ENCODE results near the gene RACGAP1. TPM values are rescaled to one million over a fixed set of nuclear protein-coding genes. Genes with fewer than 3 reads are reported as not detected.
A peak's percentile ranks its signal among the peaks of the same experiment; 100 is the strongest.

Gene RACGAP1
- total RNA-seq, 1 experiment from 2014 or later: 90.6 TPM

GRCh38 chr12:49946497-49946896, 78.8 kb downstream of the RACGAP1 start:
- no peak for DNase-seq (ENCODE audit: extremely low read depth, low read depth)

DNA sequence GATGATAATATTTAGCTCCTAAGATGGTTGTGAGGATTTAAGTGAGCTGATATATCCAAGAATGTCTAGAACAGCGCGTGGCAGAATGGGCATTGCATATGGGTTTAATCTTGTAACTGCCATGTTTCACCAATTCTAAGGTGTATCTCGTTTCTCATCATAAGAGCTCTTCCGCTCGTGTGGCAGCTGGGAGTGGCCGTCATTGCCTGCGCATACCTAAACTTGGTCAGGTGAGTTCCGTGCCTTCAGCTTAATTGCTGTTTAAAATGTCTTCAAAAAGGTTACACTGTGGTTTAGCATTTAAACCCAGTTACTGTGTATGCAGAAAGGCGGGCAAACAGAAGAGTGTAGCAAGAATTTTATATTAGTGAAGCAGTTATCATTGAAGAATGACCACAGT, 79.2 kb downstream of the RACGAP1 start:
- DNase-seq (ENCODE audit: extremely low read depth, low read depth): no peak

GRCh38 chr12:49945394-49946080, 79.8 kb downstream of the RACGAP1 start:
- peak; percentile 81 for DNase-seq (ENCODE audit: extremely low read depth, low read depth)

DNA sequence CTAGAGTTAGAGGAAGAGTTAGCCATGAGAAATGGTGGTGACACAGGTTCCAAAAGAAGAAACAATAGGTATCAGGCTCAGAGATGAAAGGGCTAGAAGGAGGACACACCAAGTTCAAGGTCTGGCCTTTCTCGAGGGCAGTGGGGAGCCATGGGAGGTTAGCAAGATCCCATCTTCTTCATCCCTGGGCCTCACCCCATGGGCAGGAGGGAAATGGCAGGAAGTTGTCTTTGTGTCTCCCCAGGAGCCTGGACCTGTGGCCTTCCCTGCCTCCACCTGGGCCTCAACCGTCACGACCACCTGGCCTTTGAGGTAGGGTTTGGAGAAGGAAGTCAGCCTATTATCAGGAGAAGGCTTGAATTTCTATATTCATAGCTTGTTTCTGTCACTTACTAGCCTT, 80.6 kb downstream of the RACGAP1 start:
- DNase-seq (ENCODE audit: extremely low read depth, low read depth): no peak

DNA sequence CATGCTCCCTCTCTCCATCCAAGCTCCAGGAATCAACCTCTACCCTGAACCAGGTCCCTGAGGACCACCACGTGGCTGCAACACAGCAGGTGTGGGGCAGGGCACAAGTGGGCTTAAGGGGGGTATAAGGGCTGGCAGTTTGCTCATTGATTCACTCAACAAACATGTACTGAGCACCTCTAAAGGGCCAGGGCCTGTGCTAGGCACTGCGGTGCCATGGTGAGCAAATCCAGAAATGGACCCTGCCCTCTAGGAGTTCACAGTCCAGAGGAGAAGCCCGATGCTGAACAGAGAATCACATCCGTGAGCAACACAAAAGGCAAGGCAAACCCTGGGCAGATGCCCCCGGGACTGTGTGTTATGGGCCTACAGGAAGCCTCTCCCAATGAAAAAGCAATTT, 81.2 kb downstream of the RACGAP1 start:
- DNase-seq (ENCODE audit: extremely low read depth, low read depth): no peak

DNA sequence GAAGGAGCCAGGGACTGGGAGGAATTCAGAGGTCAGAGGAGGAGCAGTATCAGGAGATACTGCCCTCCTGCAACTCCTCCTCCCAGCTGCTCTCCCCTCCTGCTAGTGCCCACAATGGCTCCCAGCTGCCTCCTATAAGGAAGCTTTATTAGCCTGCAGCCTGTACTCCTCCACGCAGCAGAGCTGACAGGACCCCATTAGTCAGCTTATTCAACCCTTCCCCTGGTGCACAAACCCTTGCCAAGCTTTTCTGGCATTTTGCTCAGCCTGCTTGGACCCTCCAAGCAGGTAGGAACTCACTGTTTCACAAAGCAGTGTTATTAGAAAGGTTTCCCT, 81.7 kb downstream of the RACGAP1 start:
- DNase-seq (ENCODE audit: extremely low read depth, low read depth): no peak

GRCh38 chr12:49942921-49943624, 82.2 kb downstream of the RACGAP1 start:
- DNase-seq (ENCODE audit: extremely low read depth, low read depth): peak; percentile 55

- no peak for DNase-seq (ENCODE audit: extremely low read depth, low read depth)
These were observed 82.8 kb downstream of the RACGAP1 start for GRCh38 chr12:49942512-49942893.

DNA sequence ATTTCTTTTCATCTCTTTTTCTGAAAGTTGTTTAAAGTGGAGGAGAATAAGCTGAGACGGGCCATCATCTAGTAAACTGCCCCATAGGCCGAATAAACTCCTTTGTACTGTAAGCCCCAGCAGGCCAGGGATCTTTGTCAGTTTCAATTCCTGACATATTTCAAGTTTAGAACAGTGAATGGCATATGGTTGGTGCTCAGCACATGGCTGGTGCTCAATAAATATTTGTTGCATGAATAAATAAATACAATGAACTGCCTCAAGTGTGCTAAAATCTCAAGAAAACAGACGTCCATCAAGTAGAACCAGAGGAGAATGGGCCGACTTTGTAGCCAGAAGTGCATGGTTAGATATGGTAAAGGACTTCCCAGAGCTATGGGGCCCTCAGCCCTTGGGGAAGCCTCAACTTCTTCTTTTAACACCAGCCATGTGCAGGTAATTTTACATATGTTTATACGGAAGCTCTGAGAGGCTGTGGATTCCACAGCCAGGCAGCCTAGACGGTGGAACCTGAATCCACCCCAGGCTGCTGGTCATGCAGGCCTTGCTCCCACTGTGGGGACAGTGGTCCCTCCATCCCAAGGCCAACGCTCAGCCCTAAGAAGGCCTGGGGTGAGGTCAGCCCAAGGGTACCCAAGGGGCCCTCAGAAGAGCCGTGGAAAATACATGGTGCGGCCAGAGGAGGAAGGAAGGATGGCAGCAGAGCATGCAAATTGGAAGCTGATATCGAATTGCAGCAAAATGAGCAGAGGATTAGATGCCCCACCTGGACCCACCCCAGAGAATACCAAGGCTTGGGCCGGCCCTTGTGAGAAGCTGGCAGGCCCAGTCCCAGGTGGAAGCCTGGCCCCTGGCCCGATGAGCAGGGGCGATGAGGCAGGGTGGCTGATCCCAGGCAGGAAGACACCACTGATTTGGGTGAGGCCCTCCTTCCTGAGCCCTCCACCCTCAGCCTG, 83.5 kb downstream of the RACGAP1 start:
- DNase-seq (ENCODE audit: extremely low read depth, low read depth): no peak

DNA sequence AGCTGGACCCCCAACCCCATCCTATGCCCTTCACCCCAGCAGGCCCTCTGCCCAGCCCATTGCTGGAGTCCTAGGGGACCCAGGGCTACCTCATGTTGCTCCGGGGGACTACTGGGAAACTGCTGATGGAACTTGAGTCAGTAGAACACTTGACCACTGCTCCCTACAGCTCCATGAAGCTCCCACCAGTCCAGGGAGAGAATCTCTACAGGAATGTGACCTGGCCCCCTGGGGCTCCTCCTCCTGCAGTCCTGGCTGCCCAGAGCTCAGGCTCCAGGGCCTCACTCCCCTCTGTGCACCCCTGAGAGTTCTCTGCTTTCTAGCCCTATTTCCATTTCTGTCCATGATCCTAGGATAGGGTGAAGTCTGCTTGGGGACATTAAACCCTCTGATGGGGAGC, 85.6 kb downstream of the RACGAP1 start:
- DNase-seq (ENCODE audit: extremely low read depth, low read depth): no peak

DNA sequence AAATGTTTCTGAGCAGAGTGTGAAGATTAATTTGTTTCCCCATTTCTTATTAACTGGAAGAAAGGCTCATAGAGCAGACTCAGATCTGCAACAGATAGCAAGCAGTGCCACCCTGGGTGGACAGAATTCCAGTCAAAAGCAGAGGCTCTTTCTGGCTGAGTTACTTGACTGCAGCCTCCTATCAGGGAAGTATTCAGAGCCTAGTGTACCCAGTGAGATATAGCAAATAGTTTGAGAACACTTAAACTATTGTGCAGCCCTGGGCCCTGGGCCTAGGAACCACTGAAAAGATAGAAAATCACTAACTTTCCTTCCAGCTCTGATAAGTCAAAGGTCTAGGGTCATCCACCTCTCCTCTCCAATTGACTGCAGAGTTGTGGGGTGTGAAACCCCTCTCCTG, 86.0 kb downstream of the RACGAP1 start:
- no peak for DNase-seq (ENCODE audit: extremely low read depth, low read depth)

Other genes starting within 250 kb of the RACGAP1 start
- 7.2 and 7.5 TPM in 2 replicates for gene NCKAP5L, start 197.1 kb downstream of the RACGAP1 start, total RNA-seq (2014; rRNA removed; shearing (Covaris generic))
- gene BCDIN3D, start 182.4 kb downstream of the RACGAP1 start, total RNA-seq (2014; rRNA removed; shearing (Covaris generic)): 8.5 and 9.1 TPM in 2 replicates
- 0.06 and 0.45 TPM in 2 replicates for gene FAIM2, start 121.6 kb downstream of the RACGAP1 start, total RNA-seq (2014; rRNA removed; shearing (Covaris generic))
- not detected in 2 replicates for gene AQP2, start 74.8 kb downstream of the RACGAP1 start, total RNA-seq (2014; rRNA removed; shearing (Covaris generic))
- not detected in 2 replicates for gene AQP5, start 63.6 kb downstream of the RACGAP1 start, total RNA-seq (2014; rRNA removed; shearing (Covaris generic))
- 0.17 and 0.32 TPM in 2 replicates for gene AQP6, start 52.5 kb downstream of the RACGAP1 start, total RNA-seq (2014; rRNA removed; shearing (Covaris generic))
- 4.7 and 6.0 TPM in 2 replicates for gene ASIC1, start 32.1 kb upstream of the RACGAP1 start, total RNA-seq (2014; rRNA removed; shearing (Covaris generic))
- gene SMARCD1, start 59.8 kb upstream of the RACGAP1 start, total RNA-seq (2014; rRNA removed; shearing (Covaris generic)): 70.4 and 77.0 TPM in 2 replicates
- gene GPD1, start 78.5 kb upstream of the RACGAP1 start, total RNA-seq (2014; rRNA removed; shearing (Covaris generic)): 0.07 TPM in 1 of 2 replicates, not detected in the other
- gene COX14, start 86.7 kb upstream of the RACGAP1 start, total RNA-seq (2014; rRNA removed; shearing (Covaris generic)): 40.8 and 53.7 TPM in 2 replicates
- 29.8 and 35.7 TPM in 2 replicates for gene CERS5, start 141.9 kb upstream of the RACGAP1 start, total RNA-seq (2014; rRNA removed; shearing (Covaris generic))